ENCODE results near the gene HM13.
"Not testable (repeated sequence)": the region's sequence is repeated elsewhere in the genome, so short reads cannot be mapped to it uniquely, and the experiment has no call there.

Gene HM13

GRCh38 chr20:31590717-31591225 lies 76.5 kb downstream of the HM13 start:
- DNase-seq (ENCODE audit: low spot score), result no peak

GRCh38 chr20:31593221-31594001 lies 79.2 kb downstream of the HM13 start:
- peak; percentile 91 for DNase-seq (ENCODE audit: low spot score)

- DNase-seq (ENCODE audit: low spot score), result no peak
Measured at GRCh38 chr20:31594002-31594557, 79.8 kb downstream of the HM13 start.

GRCh38 chr20:31594558-31595379 lies 80.5 kb downstream of the HM13 start:
- DNase-seq (ENCODE audit: low spot score), result no peak

GRCh38 chr20:31595380-31595653 lies 81.1 kb downstream of the HM13 start:
- DNase-seq (ENCODE audit: low spot score), result no peak

GRCh38 chr20:31595654-31596411 lies 81.6 kb downstream of the HM13 start:
- DNase-seq (ENCODE audit: low spot score), result no peak

GRCh38 chr20:31596412-31596715 lies 82.1 kb downstream of the HM13 start:
- not testable (repeated sequence) for DNase-seq (ENCODE audit: low spot score)

- no peak for DNase-seq (ENCODE audit: low spot score)
Measured at GRCh38 chr20:31596831-31597480, 82.7 kb downstream of the HM13 start.

- no peak for DNase-seq (ENCODE audit: low spot score)
Measured at GRCh38 chr20:31597481-31597855, 83.2 kb downstream of the HM13 start.

- DNase-seq (ENCODE audit: low spot score), result no peak
Measured at GRCh38 chr20:31602431-31602778, 88.2 kb downstream of the HM13 start.

GRCh38 chr20:31602779-31603441 lies 88.7 kb downstream of the HM13 start:
- DNase-seq (ENCODE audit: low spot score), result no peak

GRCh38 chr20:31603822-31604566 lies 89.8 kb downstream of the HM13 start:
- peak; percentile 96 for DNase-seq (ENCODE audit: low spot score)

- DNase-seq (ENCODE audit: low spot score), result no peak
Measured at GRCh38 chr20:31604567-31605030, 90.4 kb downstream of the HM13 start.

GRCh38 chr20:31605031-31605901 lies 91.0 kb downstream of the HM13 start, which contains the start of gene ID1:
Gene ID1 (plus strand): TSS chr20:31605289. CDS start chr20:31605388, 99 bp downstream.
- DNase-seq (ENCODE audit: low spot score), result peak; percentile 94

GRCh38 chr20:31605902-31606803 lies 91.9 kb downstream of the HM13 start:
- DNase-seq (ENCODE audit: low spot score), result peak; percentile 45

- no peak for DNase-seq (ENCODE audit: low spot score)
Measured at GRCh38 chr20:31606804-31607639, 92.8 kb downstream of the HM13 start.

- no peak for DNase-seq (ENCODE audit: low spot score)
Measured at GRCh38 chr20:31607640-31608250, 93.5 kb downstream of the HM13 start.

Data from RKO (cell line).